K562 (cell line): ENCODE measurements around the gene RHOC. TPM values are rescaled to one million over a fixed set of nuclear protein-coding genes. Genes with fewer than 3 reads are reported as not detected.
A peak's percentile ranks its signal among the peaks of the same experiment; 100 is the strongest.

Experiments
- ATAC-seq: fragments of 200-7000 bp; cut with Tn5 transposase; 3 replicates; pipeline ENCODE4 v1.9.1; 2020; ENCODE audit warnings: moderate library complexity
- BruUV-seq: library from RNA; stranded (reverse); fragments of 400-500 nt; replicated peaks from 2 replicates; lab custom pipeline; 2021; lab: Mats Ljungman, UMichigan
- CTCF ChIA-PET: fragments of 300-600 bp; formaldehyde crosslinking; extraction: SDS; loops from one replicate; lab custom pipeline; 2021; ENCODE audit warnings: low intra/inter-chr PET ratio; lab: Yijun Ruan, JAX
- POLR2A ChIA-PET: fragments of 300-600, 350-650 bp; sonication (Branson Sonifier 250); formaldehyde crosslinking; extraction: SDS; loops from one replicate; lab custom pipeline; 2021; ENCODE audit warnings: antibody characterized with exemption, inconsistent platforms; lab: Yijun Ruan, JAX
- DNase-seq, 4 experiments: peaks; one replicate each; pipeline versions ENCODE4 v3.0.0 to v3.0.0-alpha.2; 2011 to 2018; ENCODE audit warnings: low spot score in 3 of 4, mixed read lengths in 3 of 4; ENCODE audit errors: extremely low read depth in 1 of 4
- FAIRE-seq: peaks from 2 replicates; lab custom pipeline; 2011; peaks lifted over from hg19 to GRCh38; lab: Jason Lieb, UNC
- H2AFZ ChIP-seq: 2 replicates; pipeline ENCODE4 v1.6.0; 2011; ENCODE audit warnings: low read depth, low read length, control low read depth, inconsistent platforms
- H3K27ac ChIP-seq: fragments of 200-600 bp; 3 replicates; pipeline ENCODE4 v1.8.0; 2011; ENCODE audit warnings: low read depth, mild to moderate bottlenecking, control low read depth, inconsistent platforms, low read length, moderate library complexity, mixed read lengths; ENCODE audit errors: extremely low read depth
- H3K27me3 ChIP-seq, 2 experiments: fragments of 300-600 bp in 1 of 2; 2 replicates in 1 of 2; 3 replicates in 1 of 2; pipeline versions ENCODE4 v1.6.0 to v1.8.0; 2011; ENCODE audit warnings: inconsistent platforms in 2 of 2, low read length in 2 of 2, mild to moderate bottlenecking in 1 of 2, mixed read lengths in 1 of 2, moderate library complexity in 1 of 2; ENCODE audit not compliant: control insufficient read depth in 2 of 2, insufficient read depth in 2 of 2
- H3K36me3 ChIP-seq: fragments of 300-600 bp; 3 replicates; pipeline ENCODE4 v1.8.0; 2011; ENCODE audit warnings: mild to moderate bottlenecking, low read length, inconsistent platforms; ENCODE audit not compliant: control insufficient read depth, insufficient read depth
- H3K4me1 ChIP-seq, 2 experiments: fragments of 200-600 bp in 1 of 2; replicated peaks in 1 of 2; 2 replicates in 1 of 2; 3 replicates in 1 of 2; pipeline versions ENCODE4 v1.5.1 to v1.8.0; 2011; ENCODE audit warnings: inconsistent platforms in 2 of 2, low read length in 2 of 2, mild to moderate bottlenecking in 1 of 2, mixed read lengths in 1 of 2, moderate library complexity in 1 of 2; ENCODE audit not compliant: control insufficient read depth in 2 of 2, insufficient read depth in 2 of 2
- H3K4me2 ChIP-seq: 2 replicates; pipeline ENCODE4 v1.6.1; 2011; ENCODE audit warnings: low read length, control low read depth, inconsistent platforms, mixed read lengths; ENCODE audit not compliant: insufficient read depth
- H3K4me3 ChIP-seq: fragments of 200-600 bp; sonication (generic), shearing (Covaris generic); 2 replicates; pipeline ENCODE4 v1.5.1; 2016; ENCODE audit warnings: control low read depth, inconsistent platforms
- H3K79me2 ChIP-seq: fragments of 200-600 bp; 3 replicates; pipeline ENCODE4 v1.8.0; 2011; ENCODE audit warnings: low read length, inconsistent platforms; ENCODE audit not compliant: control insufficient read depth, insufficient read depth
- H3K9ac ChIP-seq, 2 experiments: 2 replicates each; pipeline versions ENCODE4 v1.6.0 to v1.6.1; 2011; ENCODE audit warnings: low read depth in 2 of 2, low read length in 2 of 2, control low read depth in 1 of 2, inconsistent platforms in 1 of 2, mild to moderate bottlenecking in 1 of 2, mixed read lengths in 1 of 2; ENCODE audit not compliant: insufficient read depth in 1 of 2
- H3K9me1 ChIP-seq: one replicate; pipeline ENCODE4 v1.6.0; 2011; ENCODE audit warnings: inconsistent platforms, mild to moderate bottlenecking, low read length, moderate library complexity; ENCODE audit not compliant: control insufficient read depth, insufficient read depth
- H3K9me3 ChIP-seq: replicated peaks from 2 replicates; pipeline ENCODE4 v1.5.1; 2011; ENCODE audit warnings: low read depth, low read length, inconsistent platforms; ENCODE audit not compliant: control insufficient read depth, insufficient read depth
- H4K20me1 ChIP-seq: replicated peaks from 2 replicates; pipeline ENCODE4 v1.6.1; 2011; ENCODE audit warnings: low read length, inconsistent platforms, mixed read lengths; ENCODE audit not compliant: control insufficient read depth, insufficient read depth
- EWSR1 ChIP-seq: fragments of 450-650 bp; IDR thresholded peaks from 2 replicates; pipeline ENCODE4 v1.6.1; 2018; ENCODE audit warnings: borderline replicate concordance, mild to moderate bottlenecking, low read depth, moderate library complexity; ENCODE audit not compliant: partially characterized antibody
- HIVEP1 ChIP-seq: fragments of 250-450 bp; sonication (Bioruptor Pico); IDR thresholded peaks from 2 replicates; pipeline ENCODE4 v1.4.0; 2020; ENCODE audit warnings: mild to moderate bottlenecking
- KDM5B ChIP-seq: fragments of 200-600 bp; sonication (generic); IDR thresholded peaks from 2 replicates; pipeline ENCODE4 v1.6.1; 2012; ENCODE audit warnings: low read depth, mild to moderate bottlenecking, moderate library complexity, low read length, control low read depth, inconsistent platforms; ENCODE audit not compliant: insufficient replicate concordance
- PKNOX1 ChIP-seq: fragments of 450-650 bp; IDR thresholded peaks from 2 replicates; pipeline ENCODE4 v1.6.1; 2016
- ZNF780A ChIP-seq: fragments of 250-450 bp; sonication (Bioruptor Pico); IDR thresholded peaks from 2 replicates; pipeline ENCODE4 v1.5.0; 2021; ENCODE audit warnings: mild to moderate bottlenecking
- WGBS: fragments of 100-300 bp; shearing (Covaris generic); methylation state at CpG from one replicate; pipeline ENCODE4 v1.1.6; 2016; ENCODE audit warnings: low coverage, mixed read lengths; ENCODE audit not compliant: insufficient coverage; ENCODE audit errors: missing lambda C conversion rate; 5-methylcytosine and 5-hydroxymethylcytosine counted together
- in situ Hi-C: fragments of 300-500 bp; cut with MboI; formaldehyde crosslinking; loops from 4 replicates; pipeline ENCODE4 v1.15.0; 2018; ENCODE audit warnings: inconsistent platforms, mixed read lengths
- intact Hi-C: fragments of 100-400 bp; cut with micrococcal nuclease; formaldehyde crosslinking; loops from 2 replicates; pipeline ENCODE4 v1.14.2; 2022
- polyA plus RNA-seq, 8 experiments: library from polyadenylated mRNA; depleted of rRNA in 4 of 8; stranded (reverse) in 5 of 8; unstranded in 3 of 8; fragments of >200 nt; fragmentation: Nextera tagmentation in 2 of 8; fragmentation: Illumina TruSeq in 1 of 8; extraction: Ambion mirVana in 2 of 8; extraction: Trizol in 1 of 8; gene quantifications; 2 replicates each; pipeline versions ENCODE4 v1.2.1 to v1.2.3, GENCODE V29; 2011 to 2014; ENCODE audit warnings: inconsistent platforms in 1 of 8, missing spikeins in 1 of 8
- total RNA-seq, 7 experiments: library from RNA; depleted of rRNA in 6 of 7; stranded (reverse); fragments of >200 nt in 6 of 7; fragmentation: Illumina TruSeq in 2 of 7; extraction: Trizol in 2 of 7; gene quantifications; 2 replicates each; pipeline versions ENCODE4 v1.2.1 to v1.2.3, GENCODE V29; 2011 to 2021; ENCODE audit warnings: low replicate concordance in 1 of 7

The RHOC gene
- total and polyA plus RNA-seq, 9 of the 15 experiments (the other 6 are each of a cell fraction or from before 2014, with no cell fraction given), result 35.2 to 364 (median 204) TPM

GRCh38 chr1:112713466-112714312 lies 6.8 kb upstream of the RHOC start (continued):
- TF ChIP-seq HIVEP1, result no peak
- no peak for TF ChIP-seq EWSR1
- no peak for TF ChIP-seq ZNF780A (CRISPR knock-in tag)
- TF ChIP-seq, all 486 proteins: peak for 12

- TSS peak; percentile 38 for BruUV-seq
- CTCF ChIA-PET, result no interaction called here
These were observed 5.8 kb upstream of the RHOC start for GRCh38 chr1:112712701-112713128.

More at GRCh38 chr1:112712701-112713128, 5.8 kb upstream of the RHOC start:
- intact Hi-C loops (loop anchor here (10.0 kb wide), 1 partner anchor 432 kb away; no protein-coding TSS in a partner anchor), in situ Hi-C loops (no loop called here)
- Histone ChIP-seq H3K36me3 (no peaks in the 10 kb centered on the region), H3K9ac (peak overlapping the region in 1 of 2 experiments; percentile 14; a peak in 1 of 4 replicates), H3K9me1 (no peaks in the 10 kb centered on the region), H3K27ac (no peak overlapping the region), H3K4me3 (no peak overlapping the region), H3K79me2 (no peaks in the 10 kb centered on the region), H3K4me2 (no peak overlapping the region), H3K9me3 (no peaks in the 10 kb centered on the region), H3K4me1 (peaks cover 24 to 30% of the 10 kb centered on the region in 2 experiments; a peak in 4 of 5 replicates), H4K20me1 (no peaks in the 10 kb centered on the region), H3K27me3 (no peaks in the 10 kb centered on the region), H2AFZ (no peak overlapping the region)
- ATAC-seq, result no peak
- POLR2A ChIA-PET, result interaction anchor here (0.7 kb wide), 1 partner anchor 95 kb away, joined by 3 read pairs; no protein-coding TSS in a partner anchor
- peak; percentile 62; the same call in 1 of the 2 replicates for TF ChIP-seq PKNOX1
- TF ChIP-seq KDM5B, result no peak
- WGBS, result 65% methylated on average over 9 of the region's 9 CpGs
- FAIRE-seq, result no peak
- DNase-seq, result no peak
